GM06990 (cell line): ENCODE data around the gene FRY.

Experiments
- DNase-seq: peaks from one replicate; pipeline ENCODE4 v3.0.0-alpha.2; 2011; ENCODE audit not compliant: insufficient read length; ENCODE audit errors: extremely low read depth
- H3K27me3 ChIP-seq: replicated peaks from 2 replicates; pipeline ENCODE4 v1.6.0; 2011; ENCODE audit warnings: low read length; ENCODE audit not compliant: control insufficient read depth, insufficient read depth
- H3K36me3 ChIP-seq: 2 replicates; pipeline ENCODE4 v1.5.1; 2011; ENCODE audit warnings: low read length; ENCODE audit not compliant: control insufficient read depth, insufficient read depth
- H3K4me3 ChIP-seq: replicated peaks from 2 replicates; pipeline ENCODE4 v1.5.1; 2011; ENCODE audit warnings: low read depth, mild to moderate bottlenecking, control low read depth, low read length
- CTCF ChIP-seq: IDR thresholded peaks from 2 replicates; pipeline ENCODE4 v1.5.1; 2011; ENCODE audit warnings: low read length, control low read depth, mild to moderate bottlenecking, inconsistent platforms; ENCODE audit not compliant: insufficient read depth, poor library complexity, severe bottlenecking

Gene FRY

GRCh38 chr13:32213626-32214025 is 182.1 kb downstream of the FRY start:
- H3K36me3 ChIP-seq = no peaks in the 10 kb centered on the region
- H3K4me3 ChIP-seq = no peak overlapping the region
- TF ChIP-seq CTCF = no peak

GRCh38 chr13:32214071-32214470 is 182.5 kb downstream of the FRY start:
- no peaks in the 10 kb centered on the region for H3K27me3 ChIP-seq
- H3K36me3 ChIP-seq = no peaks in the 10 kb centered on the region
- TF ChIP-seq CTCF = no peak
- DNase-seq = no peak
- H3K4me3 ChIP-seq = no peak overlapping the region

More at GRCh38 chr13:32213626-32214025, 182.1 kb downstream of the FRY start:
- DNase-seq = no peak
- no peaks in the 10 kb centered on the region for H3K27me3 ChIP-seq

- Histone ChIP-seq H3K4me3 (no peak overlapping the region), H3K27me3 (no peaks in the 10 kb centered on the region), H3K36me3 (no peaks in the 10 kb centered on the region)
- DNase-seq = no peak
- TF ChIP-seq CTCF = no peak
Measured at GRCh38 chr13:32216281-32216680, 184.7 kb downstream of the FRY start.

- Histone ChIP-seq H3K27me3 (no peaks in the 10 kb centered on the region), H3K4me3 (no peak overlapping the region), H3K36me3 (no peaks in the 10 kb centered on the region)
- no peak for DNase-seq
- TF ChIP-seq CTCF = no peak
Measured at GRCh38 chr13:32222046-32222676, 190.6 kb downstream of the FRY start.

GRCh38 chr13:32224916-32225315 is 193.3 kb downstream of the FRY start:
- TF ChIP-seq CTCF = no peak
- H3K36me3 ChIP-seq = no peaks in the 10 kb centered on the region
- no peak overlapping the region for H3K4me3 ChIP-seq
- no peak for DNase-seq
- no peaks in the 10 kb centered on the region for H3K27me3 ChIP-seq

- TF ChIP-seq CTCF = no peak
- Histone ChIP-seq H3K36me3 (no peaks in the 10 kb centered on the region), H3K27me3 (no peaks in the 10 kb centered on the region), H3K4me3 (no peak overlapping the region)
- no peak for DNase-seq
Measured at GRCh38 chr13:32225481-32225931, 193.9 kb downstream of the FRY start.
